Neural cell (in vitro differentiated cells): Measurements from ENCODE around the gene AHSP.

Experiments used
- CTCF ChIP-seq: fragments of 450-650 bp; IDR thresholded peaks from 2 replicates; pipeline ENCODE4 v1.5.1; 2014; ENCODE audit warnings: antibody characterized with exemption, mild to moderate bottlenecking, moderate library complexity; ENCODE audit not compliant: poor library complexity, severe bottlenecking
- EP300 ChIP-seq: fragments of 450-650 bp; conservative IDR thresholded peaks from 2 replicates; pipeline ENCODE4 v1.6.1; 2014; ENCODE audit warnings: antibody characterized with exemption, mild to moderate bottlenecking, moderate library complexity; ENCODE audit not compliant: poor library complexity, severe bottlenecking
- EZH2 ChIP-seq: fragments of 200-600, 300-800 bp; shearing (Covaris generic), sonication (generic); IDR thresholded peaks from 2 replicates; pipeline ENCODE4 v1.6.1; 2014; ENCODE audit warnings: antibody characterized with exemption, low read length, borderline replicate concordance, mild to moderate bottlenecking; ENCODE audit not compliant: insufficient read depth, poor library complexity, severe bottlenecking
- MXI1 ChIP-seq: fragments of 450-650 bp; conservative IDR thresholded peaks from 2 replicates; pipeline ENCODE4 v1.6.1; 2014; ENCODE audit warnings: antibody characterized with exemption, mild to moderate bottlenecking; ENCODE audit not compliant: poor library complexity, severe bottlenecking
- POLR2AphosphoS5 ChIP-seq: IDR thresholded peaks from 2 replicates; pipeline ENCODE4 v1.6.1; 2012
- RAD21 ChIP-seq: fragments of 450-650 bp; conservative IDR thresholded peaks from 2 replicates; pipeline ENCODE4 v1.6.1; 2014; ENCODE audit warnings: antibody characterized with exemption, mild to moderate bottlenecking, moderate library complexity
- REST ChIP-seq: IDR thresholded peaks from 2 replicates; pipeline ENCODE4 v1.6.1; 2012; ENCODE audit warnings: borderline replicate concordance
- SMC3 ChIP-seq: fragments of 450-650 bp; conservative IDR thresholded peaks from 2 replicates; pipeline ENCODE4 v1.6.1; 2014; ENCODE audit warnings: antibody characterized with exemption, mild to moderate bottlenecking, moderate library complexity; ENCODE audit not compliant: poor library complexity
- TAF1 ChIP-seq: IDR thresholded peaks from 2 replicates; pipeline ENCODE4 v1.6.1; 2012; ENCODE audit warnings: low read depth

GRCh38 chr16:31522071-31522470 is 5.6 kb upstream of the AHSP start:
- TF ChIP-seq CTCF (no peak), RAD21 (no peak), POLR2AphosphoS5 (no peak), TAF1 (no peak), EZH2 (no peak), REST (no peak), MXI1 (no peak), EP300 (no peak), SMC3 (no peak)
